NCI-H1436 treated with DMSO at 0.1 percent for 48 hours (cell line): Measurements from ENCODE around the gene INPP5F.
"Not testable (repeated sequence)": the region's sequence is repeated elsewhere in the genome, so short reads cannot be mapped to it uniquely, and the experiment has no call there.

Experiments
- DNase-seq: peaks from one replicate; lab custom pipeline; 2025; lab: John Stamatoyannopoulos, UW

The INPP5F gene

GRCh38 chr10:119707331-119707730, 18.5 kb upstream of the INPP5F start:
- DNase-seq: not testable (repeated sequence)

GRCh38 chr10:119710935-119711334, 14.9 kb upstream of the INPP5F start:
- DNase-seq: not testable (repeated sequence)

GRCh38 chr10:119713744-119714483, 11.9 kb upstream of the INPP5F start:
- DNase-seq: no peak

- DNase-seq: no peak
Observed at GRCh38 chr10:119714484-119714816, 11.4 kb upstream of the INPP5F start.

GRCh38 chr10:119715628-119716505, 10.0 kb upstream of the INPP5F start:
- no peak for DNase-seq

GRCh38 chr10:119723161-119723560, 2.7 kb upstream of the INPP5F start:
- DNase-seq: no peak

GRCh38 chr10:119723624-119724023, 2.2 kb upstream of the INPP5F start:
- no peak for DNase-seq

GRCh38 chr10:119724593-119725516, 995 bp upstream of the INPP5F start:
- no peak for DNase-seq

- no peak for DNase-seq
Observed at GRCh38 chr10:119725517-119725827, 378 bp upstream of the INPP5F start.

- DNase-seq: no peak
Observed at GRCh38 chr10:119726676-119727261, 919 bp downstream of the INPP5F start.

- DNase-seq: no peak
Observed at GRCh38 chr10:119728172-119728800, 2.4 kb downstream of the INPP5F start.

GRCh38 chr10:119734396-119735332, 8.8 kb downstream of the INPP5F start:
- DNase-seq: no peak

GRCh38 chr10:119735451-119735850, 9.6 kb downstream of the INPP5F start:
- no peak for DNase-seq

- DNase-seq: no peak
Observed at GRCh38 chr10:119736220-119736619, 10.4 kb downstream of the INPP5F start.

GRCh38 chr10:119737039-119737663, 11.3 kb downstream of the INPP5F start:
- DNase-seq: no peak

GRCh38 chr10:119737823-119738222, 12.0 kb downstream of the INPP5F start:
- DNase-seq: no peak

GRCh38 chr10:119738962-119739361, 13.1 kb downstream of the INPP5F start:
- DNase-seq: no peak

- no peak for DNase-seq
Observed at GRCh38 chr10:119740096-119740495, 14.2 kb downstream of the INPP5F start.

- no peak for DNase-seq
Observed at GRCh38 chr10:119742947-119743648, 17.2 kb downstream of the INPP5F start.
